NCI-H2107 treated with DMSO at 0.1 percent for 48 hours (cell line): ENCODE measurements around the gene TMEM179.

Source experiments
- DNase-seq: peaks from one replicate; lab custom pipeline; 2025; ENCODE audit not compliant: unreplicated experiment; lab: John Stamatoyannopoulos, UW

The TMEM179 gene

GRCh38 chr14:104572668-104573067, 31.9 kb downstream of the TMEM179 start:
- DNase-seq = no peak

DNA sequence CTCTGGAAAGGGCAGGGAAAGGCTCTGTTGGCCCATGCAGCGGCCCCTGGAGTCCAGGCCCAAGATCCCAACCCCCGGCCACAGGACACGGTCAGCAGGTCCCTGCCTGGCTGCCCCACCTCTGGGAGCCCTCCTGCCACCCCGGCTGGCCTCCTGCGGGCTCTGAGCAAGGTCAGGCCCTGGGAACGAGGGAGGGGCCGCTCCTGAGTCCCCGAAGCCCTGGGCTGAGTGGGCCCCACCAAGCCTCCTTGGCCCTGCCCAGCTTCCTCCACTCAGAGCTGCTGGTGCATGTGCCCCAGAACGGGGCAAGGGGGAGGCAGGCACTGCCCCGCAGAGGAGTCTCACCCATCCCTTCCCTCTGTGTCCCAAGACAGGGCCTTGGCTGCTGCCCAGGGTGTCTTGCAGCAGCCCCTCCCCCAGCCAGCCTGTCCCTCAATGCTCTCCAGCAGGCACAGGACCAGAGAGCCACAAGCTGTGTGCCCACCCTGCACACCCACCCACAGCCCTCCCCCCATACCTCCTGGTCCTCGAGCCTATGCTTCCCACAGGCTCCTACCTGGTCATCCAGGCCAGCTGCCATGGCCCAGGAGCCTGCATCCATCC, 32.4 kb downstream of the TMEM179 start:
- DNase-seq = no peak

DNA sequence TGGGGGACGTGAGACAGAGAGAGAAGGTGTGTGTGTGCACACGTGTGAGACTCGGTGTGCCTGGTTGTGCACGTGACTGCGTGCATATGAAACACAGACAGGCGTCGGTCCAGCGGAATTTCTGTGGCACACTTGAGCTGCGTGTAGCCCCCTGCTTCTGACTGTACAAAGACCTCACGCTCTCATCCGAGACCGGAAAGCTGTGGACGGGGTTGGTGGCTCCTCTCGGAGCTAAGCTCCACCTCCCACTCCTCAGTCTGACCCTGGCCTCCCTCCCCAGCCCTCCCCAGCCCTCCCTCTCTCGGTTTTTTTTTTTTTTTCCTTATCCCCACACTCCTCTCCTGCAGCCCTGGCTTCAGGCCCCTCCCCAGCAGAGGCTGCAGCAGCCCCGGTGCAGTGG, 33.3 kb downstream of the TMEM179 start:
- DNase-seq = no peak

DNA sequence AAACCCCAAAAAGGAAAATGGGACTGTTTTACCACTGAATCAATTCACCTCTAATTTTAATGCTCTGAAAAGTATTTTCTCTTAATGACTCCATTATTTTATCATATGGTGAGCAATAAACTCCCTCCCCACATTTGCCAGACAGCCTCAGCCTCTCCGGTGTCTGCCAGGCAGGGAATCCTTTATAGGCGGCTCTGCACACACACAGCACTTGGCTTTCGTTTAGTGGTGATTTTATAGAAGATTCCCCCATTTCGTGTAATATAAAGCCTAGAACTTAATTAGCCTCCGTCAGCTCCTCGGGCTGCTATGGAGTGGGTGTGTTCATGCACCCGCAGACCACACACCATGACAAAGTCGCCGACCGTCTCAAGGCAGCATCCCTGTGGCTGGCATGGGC, 35.1 kb downstream of the TMEM179 start:
- DNase-seq = no peak

GRCh38 chr14:104568620-104569019, 36.0 kb downstream of the TMEM179 start:
- DNase-seq = no peak

DNA sequence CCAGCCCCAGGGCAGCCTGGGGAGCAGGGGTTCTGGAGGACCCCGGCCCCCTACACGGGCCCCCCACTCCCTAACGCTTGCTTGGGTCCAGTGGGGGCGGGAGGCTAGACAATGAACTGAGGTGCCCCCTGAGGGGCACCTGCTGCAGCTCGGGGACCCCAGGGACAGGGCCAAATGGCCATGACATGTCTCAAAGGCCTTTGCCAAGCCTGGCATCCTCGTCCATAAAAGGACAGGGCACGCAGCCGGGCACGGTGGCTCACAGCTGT, 36.7 kb downstream of the TMEM179 start:
- DNase-seq = no peak

DNA sequence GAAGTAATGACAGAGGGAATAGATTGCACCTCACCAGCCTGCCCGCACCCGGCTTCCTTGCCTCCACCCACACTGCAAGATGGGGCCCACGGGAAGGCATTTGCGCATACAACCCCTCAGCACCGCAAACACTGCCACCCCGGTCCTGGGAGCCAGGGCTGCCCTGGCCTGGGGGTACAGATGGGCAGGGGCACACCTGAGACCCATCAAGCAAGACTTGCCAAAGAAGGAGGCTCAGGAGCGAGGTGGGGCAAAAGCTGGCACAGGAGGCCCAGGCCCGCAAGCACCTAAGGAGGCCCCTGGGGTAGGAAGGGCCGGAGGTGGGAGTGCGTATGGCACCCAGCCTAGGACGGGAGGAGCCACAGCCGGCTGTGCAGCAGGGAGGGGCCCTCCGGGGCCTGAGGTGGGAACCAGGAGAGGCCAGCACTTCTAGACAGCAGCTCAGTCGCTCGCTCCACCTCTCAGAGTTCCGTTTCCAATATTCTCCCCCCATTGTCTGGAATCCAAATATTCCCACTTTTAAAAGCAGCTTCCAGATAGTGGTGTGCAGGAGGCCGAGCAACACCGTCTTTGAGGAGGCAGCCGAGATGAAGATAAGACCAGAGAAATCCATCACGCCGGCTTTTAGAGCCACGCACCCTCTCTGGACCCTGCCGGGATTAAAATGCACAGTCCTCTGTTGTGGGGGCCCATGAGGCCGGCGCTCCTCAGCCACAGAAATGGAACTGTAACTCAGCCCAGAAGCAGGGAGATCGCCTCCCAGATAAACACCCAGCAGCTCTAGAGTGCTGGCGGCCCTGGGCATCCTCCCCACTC, 37.2 kb downstream of the TMEM179 start:
- DNase-seq = no peak

- DNase-seq = no peak
These were observed 39.6 kb downstream of the TMEM179 start for GRCh38 chr14:104564744-104565679.

GRCh38 chr14:104563742-104564615, 40.6 kb downstream of the TMEM179 start:
- no peak for DNase-seq

- no peak for DNase-seq
These were observed 41.3 kb downstream of the TMEM179 start for GRCh38 chr14:104563191-104563741.

DNA sequence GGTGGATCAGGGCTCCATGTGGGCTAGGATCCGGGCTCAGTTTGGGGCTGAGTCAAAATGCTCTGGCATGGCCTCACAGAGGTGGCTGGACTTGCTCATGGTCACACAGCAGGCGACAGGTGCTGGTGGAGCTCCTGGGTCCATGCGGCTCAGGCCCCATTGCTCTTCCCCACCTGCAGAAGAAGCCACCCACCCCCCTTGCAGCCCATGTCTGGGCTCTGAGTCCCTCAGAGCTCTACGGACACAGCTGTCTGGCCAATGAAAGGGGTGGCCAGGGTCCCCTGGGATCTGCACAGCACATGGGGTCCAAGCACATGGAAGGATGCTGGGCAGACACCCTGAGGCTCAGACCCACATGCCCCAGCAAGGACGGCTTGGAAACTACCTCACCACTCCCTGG, 42.0 kb downstream of the TMEM179 start:
- no peak for DNase-seq

GRCh38 chr14:104561632-104562495, 42.7 kb downstream of the TMEM179 start:
- DNase-seq = no peak

- no peak for DNase-seq
These were observed 43.4 kb downstream of the TMEM179 start for GRCh38 chr14:104561124-104561557.

GRCh38 chr14:104560586-104560945, 44.0 kb downstream of the TMEM179 start:
- no peak for DNase-seq

DNA sequence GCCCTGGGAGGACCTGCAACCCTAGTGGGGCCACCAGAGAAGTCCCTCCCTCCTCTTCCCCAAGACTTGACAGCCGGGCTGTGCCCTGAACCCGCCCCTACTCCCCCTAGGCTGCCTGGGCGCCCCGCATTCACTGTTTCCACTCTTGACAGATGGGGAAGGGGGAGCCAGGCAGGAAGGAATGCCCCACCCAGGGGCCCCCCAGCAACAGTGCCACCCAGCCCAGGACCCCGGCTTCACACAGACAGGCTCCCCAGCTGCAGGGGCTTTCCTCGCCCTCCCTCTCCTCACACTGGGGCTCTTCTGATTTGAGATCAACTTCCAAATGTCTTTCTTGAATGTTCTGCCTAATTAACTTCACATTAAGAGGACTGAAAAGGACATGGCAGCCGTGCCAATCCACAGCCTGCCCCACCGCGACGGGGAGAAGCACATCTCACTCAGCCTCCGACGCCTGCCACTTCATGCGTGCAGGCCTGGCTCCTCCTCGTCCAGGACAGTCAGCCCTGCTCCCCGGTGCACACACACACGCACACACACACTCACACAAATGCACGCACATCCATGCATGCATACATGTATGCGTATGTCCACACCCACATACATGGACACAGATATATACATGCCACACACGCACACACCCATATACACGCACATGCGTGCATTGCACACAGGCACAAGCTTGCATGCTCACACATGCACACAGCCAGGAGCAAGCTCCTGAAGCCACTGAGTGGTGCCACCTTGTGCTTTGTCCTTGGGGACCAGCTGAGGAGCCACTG, 44.6 kb downstream of the TMEM179 start:
- DNase-seq = no peak

- DNase-seq = no peak
These were observed 45.4 kb downstream of the TMEM179 start for GRCh38 chr14:104559028-104559803.

GRCh38 chr14:104558231-104559027, 46.1 kb downstream of the TMEM179 start:
- DNase-seq = no peak
